ENCODE results near the gene IL1RL1. TPM values are rescaled to one million over a fixed set of nuclear protein-coding genes. Genes with fewer than 3 reads are reported as not detected.

IL1RL1 gene
- total and polyA plus RNA-seq, 7 donors = 0.23 to 10.7 (median 5.4) TPM

DNA sequence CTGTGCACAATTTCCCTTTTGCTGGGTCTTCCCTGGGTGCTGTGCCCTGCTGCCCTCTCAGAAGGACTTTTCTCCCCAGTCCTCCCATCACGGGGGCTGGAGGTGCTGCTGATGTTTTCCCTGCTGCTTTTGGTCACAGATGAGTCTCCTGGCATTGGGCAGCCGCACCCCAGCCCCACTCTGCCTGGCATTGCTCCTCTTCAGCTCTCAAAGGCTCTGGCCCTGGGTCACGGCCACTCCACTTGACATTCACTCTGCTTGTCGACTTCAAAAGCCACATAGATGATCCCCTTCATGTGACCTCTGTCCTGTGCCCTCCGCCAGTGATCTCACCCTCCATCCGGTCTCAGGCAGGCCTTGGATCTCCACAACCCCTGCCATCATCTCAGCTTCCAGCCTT is 43.6 kb upstream of the IL1RL1 start:
- H3K4me3 ChIP-seq = no peak overlapping the region
- no peaks in the 10 kb centered on the region for H3K4me1 ChIP-seq
- 79 to 87% methylated on average over 6 of the region's 6 CpGs for WGBS, 2 donors
- no peak overlapping the region for H3K27ac ChIP-seq
- DNase-seq = no peak
- intact Hi-C loops (cut with DNase I) = no loop called here
- H3K9me3 ChIP-seq = no peaks in the 10 kb centered on the region
- H3K36me3 ChIP-seq = no peaks in the 10 kb centered on the region
- TF ChIP-seq EP300 (IDR thresholded peaks at IDR 0.05) (no peak), CTCF (IDR thresholded peaks at IDR 0.05) (no peak), POLR2A (IDR thresholded peaks at IDR 0.05) (no peak), POLR2AphosphoS5 (IDR thresholded peaks at IDR 0.05) (no peak)
- no peaks in the 10 kb centered on the region for H3K27me3 ChIP-seq

- Histone ChIP-seq H3K27ac (no peak overlapping the region), H3K27me3 (no peaks in the 10 kb centered on the region), H3K4me1 (no peaks in the 10 kb centered on the region), H3K4me3 (no peak overlapping the region), H3K36me3 (no peaks in the 10 kb centered on the region), H3K9me3 (no peaks in the 10 kb centered on the region)
- intact Hi-C loops (cut with DNase I) = no loop called here
- TF ChIP-seq POLR2AphosphoS5 (IDR thresholded peaks at IDR 0.05) = no peak
- no peak for TF ChIP-seq EP300 (IDR thresholded peaks at IDR 0.05)
- no peak for TF ChIP-seq CTCF (IDR thresholded peaks at IDR 0.05)
- TF ChIP-seq POLR2A (IDR thresholded peaks at IDR 0.05) = no peak
- no peak for DNase-seq
- 94 to 97% methylated on average over 4 of the region's 4 CpGs for WGBS, 2 donors
These were observed 42.7 kb upstream of the IL1RL1 start for GRCh38 chr2:102268510-102269199.

DNA sequence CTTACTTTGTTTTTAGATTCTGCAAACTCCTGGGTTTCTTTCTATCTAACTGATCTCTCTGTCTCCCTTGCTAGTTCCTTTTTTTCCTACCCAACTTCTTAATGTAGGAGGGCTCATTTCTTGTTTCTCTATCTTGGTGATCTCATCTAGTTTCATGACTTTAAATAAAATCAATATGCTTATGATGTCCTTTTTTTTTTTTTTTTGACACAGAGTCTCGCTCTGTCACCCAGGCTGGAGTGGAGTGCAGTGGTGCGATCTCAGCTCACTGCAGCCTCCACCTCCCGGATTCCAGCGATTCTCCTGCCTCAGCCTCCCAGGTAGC is 42.2 kb upstream of the IL1RL1 start:
- no peak overlapping the region for H3K4me3 ChIP-seq
- no peaks in the 10 kb centered on the region for H3K4me1 ChIP-seq
- no peak overlapping the region for H3K27ac ChIP-seq
- 89 to 94% methylated on average over 4 of the region's 4 CpGs for WGBS, 2 donors
- DNase-seq = no peak
- no peaks in the 10 kb centered on the region for H3K27me3 ChIP-seq
- no peaks in the 10 kb centered on the region for H3K36me3 ChIP-seq
- intact Hi-C loops (cut with DNase I) = no loop called here
- TF ChIP-seq CTCF (IDR thresholded peaks at IDR 0.05) = no peak
- no peak for TF ChIP-seq POLR2AphosphoS5 (IDR thresholded peaks at IDR 0.05)
- TF ChIP-seq POLR2A (IDR thresholded peaks at IDR 0.05) = no peak
- no peak for TF ChIP-seq EP300 (IDR thresholded peaks at IDR 0.05)
- no peaks in the 10 kb centered on the region for H3K9me3 ChIP-seq

- Histone ChIP-seq H3K27me3 (no peaks in the 10 kb centered on the region), H3K4me3 (no peak overlapping the region), H3K36me3 (no peaks in the 10 kb centered on the region), H3K9me3 (no peaks in the 10 kb centered on the region), H3K27ac (no peak overlapping the region), H3K4me1 (no peaks in the 10 kb centered on the region)
- intact Hi-C loops (cut with DNase I) = no loop called here
- no peak for DNase-seq
- TF ChIP-seq CTCF (IDR thresholded peaks at IDR 0.05) (no peak), POLR2AphosphoS5 (IDR thresholded peaks at IDR 0.05) (no peak)
- WGBS, 2 donors = 61 to 73% methylated on average over 5 of the region's 5 CpGs
These were observed 39.5 kb upstream of the IL1RL1 start for GRCh38 chr2:102271844-102272243.

DNA sequence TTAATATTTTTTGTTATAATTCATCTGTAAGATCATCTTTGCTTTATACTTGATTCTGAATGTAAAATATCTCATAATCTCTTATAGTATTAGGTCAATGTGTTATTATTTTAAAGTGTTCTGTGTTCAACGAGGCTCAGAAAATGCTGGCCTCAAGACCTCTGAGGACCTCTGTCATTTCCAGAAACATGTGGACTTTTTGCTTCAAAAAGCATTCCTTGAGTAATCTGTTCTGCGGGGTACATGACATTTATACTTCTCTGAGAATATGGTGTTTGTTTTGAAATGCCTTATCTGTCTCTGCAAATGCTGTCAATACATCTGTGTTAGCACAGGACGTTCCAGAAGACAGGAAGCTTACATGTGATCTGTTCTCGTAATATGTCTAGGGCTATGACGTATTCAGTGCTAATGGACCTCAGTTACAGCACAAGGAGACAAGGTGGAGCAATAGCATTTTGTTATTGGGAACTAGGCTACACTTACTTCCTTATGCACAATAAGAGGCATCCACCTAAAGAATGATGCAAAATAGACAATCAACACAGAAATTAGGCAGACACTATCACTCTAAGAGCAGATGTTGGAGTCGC is 37.6 kb upstream of the IL1RL1 start:
- Histone ChIP-seq H3K9me3 (no peaks in the 10 kb centered on the region), H3K4me3 (no peak overlapping the region), H3K36me3 (no peaks in the 10 kb centered on the region), H3K27ac (no peak overlapping the region), H3K4me1 (no peaks in the 10 kb centered on the region), H3K27me3 (no peaks in the 10 kb centered on the region)
- DNase-seq = no peak
- intact Hi-C loops (cut with DNase I) = no loop called here
- 63 to 67% methylated on average over 6 of the region's 6 CpGs for WGBS, 2 donors
- peak; percentile 44 to 91 (median 86) for TF ChIP-seq EP300 (IDR thresholded peaks at IDR 0.05)
- no peak for TF ChIP-seq CTCF (IDR thresholded peaks at IDR 0.05)
- TF ChIP-seq POLR2AphosphoS5 (IDR thresholded peaks at IDR 0.05) = peak in 2 of 4 donors; percentile 9 to 67

Data from sigmoid colon (tissue), 7 donors.